Uterus (tissue), 2 donors: ENCODE results near the gene PEX11B.

Experiments
- POLR2A ChIP-seq, 2 donors: fragments of 450-650 bp; IDR thresholded peaks; one replicate each; pipeline ENCODE4 v1.6.1; 2016; ENCODE audit warnings: antibody characterized with exemption in 2 of 2, mild to moderate bottlenecking in 1 of 2, moderate library complexity in 1 of 2
- TF ChIP-seq, protein P1 (sequence below), 4 experiments: fragments of 200-600 bp in 2 of 4; fragments of 450-650 bp in 2 of 4; sonication (generic) in 2 of 4; IDR thresholded peaks; one replicate each; pipeline ENCODE4 v1.5.1; 2016 to 2019; ENCODE audit warnings: antibody characterized with exemption in 4 of 4, mild to moderate bottlenecking in 2 of 4, moderate library complexity in 1 of 4

DNA sequence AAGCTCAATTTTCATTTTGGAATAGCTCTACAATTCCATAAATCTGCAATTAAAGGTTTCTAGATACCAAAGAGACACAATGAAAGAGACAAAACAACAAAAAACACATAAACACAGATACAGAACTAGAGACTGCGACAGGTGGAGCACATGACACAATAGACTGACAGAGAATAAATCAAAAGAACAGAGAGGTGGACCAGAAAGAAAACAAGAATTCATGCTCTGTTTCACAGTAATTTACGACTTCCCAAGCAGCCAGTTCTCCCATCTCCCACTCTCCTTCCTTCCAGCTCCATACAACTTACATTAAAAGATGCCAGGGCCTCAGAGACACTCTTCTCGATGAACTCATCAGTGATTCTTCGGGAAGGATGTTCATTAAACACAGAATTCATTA, 23.9 kb upstream of the PEX11B start:
- TF ChIP-seq, protein P1, sequence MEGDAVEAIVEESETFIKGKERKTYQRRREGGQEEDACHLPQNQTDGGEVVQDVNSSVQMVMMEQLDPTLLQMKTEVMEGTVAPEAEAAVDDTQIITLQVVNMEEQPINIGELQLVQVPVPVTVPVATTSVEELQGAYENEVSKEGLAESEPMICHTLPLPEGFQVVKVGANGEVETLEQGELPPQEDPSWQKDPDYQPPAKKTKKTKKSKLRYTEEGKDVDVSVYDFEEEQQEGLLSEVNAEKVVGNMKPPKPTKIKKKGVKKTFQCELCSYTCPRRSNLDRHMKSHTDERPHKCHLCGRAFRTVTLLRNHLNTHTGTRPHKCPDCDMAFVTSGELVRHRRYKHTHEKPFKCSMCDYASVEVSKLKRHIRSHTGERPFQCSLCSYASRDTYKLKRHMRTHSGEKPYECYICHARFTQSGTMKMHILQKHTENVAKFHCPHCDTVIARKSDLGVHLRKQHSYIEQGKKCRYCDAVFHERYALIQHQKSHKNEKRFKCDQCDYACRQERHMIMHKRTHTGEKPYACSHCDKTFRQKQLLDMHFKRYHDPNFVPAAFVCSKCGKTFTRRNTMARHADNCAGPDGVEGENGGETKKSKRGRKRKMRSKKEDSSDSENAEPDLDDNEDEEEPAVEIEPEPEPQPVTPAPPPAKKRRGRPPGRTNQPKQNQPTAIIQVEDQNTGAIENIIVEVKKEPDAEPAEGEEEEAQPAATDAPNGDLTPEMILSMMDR (IDR thresholded peaks at IDR 0.05) = no peak
- TF ChIP-seq POLR2A (IDR thresholded peaks at IDR 0.05) = no peak
